GM23338 (cell line): Measurements from ENCODE around the gene SETD1B. TPM values are rescaled to one million over a fixed set of nuclear protein-coding genes. Genes with fewer than 3 reads are reported as not detected.
A peak's percentile ranks its signal among the peaks of the same experiment; 100 is the strongest.

ENCODE experiments used
- ATAC-seq: fragments of 200-7000 bp; cut with Tn5 transposase; 3 replicates; pipeline ENCODE4 v1.9.1; 2020
- DNase-seq: peaks from one replicate; pipeline ENCODE4 v3.0.0-alpha.2; 2015; ENCODE audit warnings: low spot score
- H2AFZ ChIP-seq: fragments of 200-600 bp; sonication (generic); 2 replicates; pipeline ENCODE4 v1.8.0; 2016; ENCODE audit warnings: antibody characterized with exemption, mild to moderate bottlenecking, moderate library complexity
- H3F3A ChIP-seq: fragments of 200-600 bp; sonication (generic); replicated peaks from 2 replicates; pipeline ENCODE4 v1.8.0; 2017; ENCODE audit warnings: antibody characterized with exemption, mixed run types, low read depth
- H3K27ac ChIP-seq: fragments of 200-600 bp; sonication (generic); 2 replicates; pipeline ENCODE4 v1.6.1; 2016; ENCODE audit warnings: low read depth
- H3K27me3 ChIP-seq: fragments of 200-600 bp; sonication (generic); 2 replicates; pipeline ENCODE4 v1.8.0; 2016; ENCODE audit warnings: mild to moderate bottlenecking, mixed run types, moderate library complexity; ENCODE audit not compliant: insufficient read depth
- H3K36me3 ChIP-seq: fragments of 200-600 bp; sonication (generic); 2 replicates; pipeline ENCODE4 v1.8.0; 2016; ENCODE audit warnings: mild to moderate bottlenecking; ENCODE audit not compliant: insufficient read depth
- H3K4me1 ChIP-seq: fragments of 200-600 bp; sonication (generic); 2 replicates; pipeline ENCODE4 v1.8.0; 2016; ENCODE audit warnings: mild to moderate bottlenecking, moderate library complexity; ENCODE audit not compliant: insufficient read depth
- H3K4me2 ChIP-seq: fragments of 200-600 bp; sonication (generic); 2 replicates; pipeline ENCODE4 v1.7.1; 2017; ENCODE audit warnings: mixed run types
- H3K4me3 ChIP-seq: fragments of 200-600 bp; sonication (generic); 2 replicates; pipeline ENCODE4 v1.6.1; 2016; ENCODE audit warnings: mixed run types
- H3K79me2 ChIP-seq: fragments of 200-600 bp; sonication (generic); replicated peaks from 2 replicates; pipeline ENCODE4 v1.8.0; 2017; ENCODE audit warnings: mild to moderate bottlenecking; ENCODE audit not compliant: insufficient read depth
- H3K9me2 ChIP-seq: fragments of 200-600 bp; sonication (generic); 2 replicates; pipeline ENCODE4 v1.8.0; 2017; ENCODE audit not compliant: insufficient read depth
- H4K20me1 ChIP-seq: fragments of 200-600 bp; sonication (generic); replicated peaks from 2 replicates; pipeline ENCODE4 v1.8.0; 2017; ENCODE audit warnings: mild to moderate bottlenecking; ENCODE audit not compliant: insufficient read depth
- H3K27ac Mint-ChIP-seq: 2 replicates; pipeline ENCODE4 v1.8.0; 2020; ENCODE audit warnings: inconsistent platforms, mild to moderate bottlenecking, moderate library complexity, mixed read lengths
- H3K27me3 Mint-ChIP-seq: 3 replicates; pipeline ENCODE4 v1.8.0; 2022; ENCODE audit warnings: low read depth, mild to moderate bottlenecking, moderate library complexity, mixed read lengths, inconsistent platforms; ENCODE audit not compliant: insufficient read depth, poor library complexity
- H3K36me3 Mint-ChIP-seq: 3 replicates; pipeline ENCODE4 v1.8.0; 2021; ENCODE audit warnings: low read depth, mild to moderate bottlenecking, inconsistent platforms, moderate library complexity, mixed read lengths
- H3K4me1 Mint-ChIP-seq: 3 replicates; pipeline ENCODE4 v1.8.0; 2020; ENCODE audit warnings: mild to moderate bottlenecking, inconsistent platforms, mixed read lengths
- H3K4me3 Mint-ChIP-seq: 3 replicates; pipeline ENCODE4 v1.8.0; 2021; ENCODE audit warnings: moderate library complexity, mild to moderate bottlenecking, inconsistent platforms, mixed read lengths
- H3K9me3 Mint-ChIP-seq: 3 replicates; pipeline ENCODE4 v1.8.0; 2020; ENCODE audit warnings: moderate library complexity, mild to moderate bottlenecking, inconsistent platforms, mixed read lengths
- CREB1 ChIP-seq: fragments of 250-450 bp; sonication (Bioruptor Pico); IDR thresholded peaks from 2 replicates; pipeline ENCODE4 v1.5.0; 2020; ENCODE audit warnings: low read depth, mild to moderate bottlenecking, moderate library complexity
- EZH2 ChIP-seq: fragments of 200-600 bp; sonication (generic); IDR thresholded peaks from one replicate; pipeline ENCODE4 v1.8.0; 2017; ENCODE audit warnings: antibody characterized with exemption, mild to moderate bottlenecking, low read depth; ENCODE audit not compliant: unreplicated experiment
- EZH2phosphoT487 ChIP-seq: fragments of 200-600 bp; sonication (generic); IDR thresholded peaks from one replicate; pipeline ENCODE4 v1.8.1; 2018; ENCODE audit warnings: antibody characterized with exemption; ENCODE audit not compliant: unreplicated experiment
- JUNB ChIP-seq: IDR thresholded peaks from one replicate; pipeline ENCODE4 v1.6.1; 2016; ENCODE audit warnings: antibody characterized with exemption; ENCODE audit not compliant: unreplicated experiment
- POLR2AphosphoS5 ChIP-seq: IDR thresholded peaks from 2 replicates; pipeline ENCODE4 v1.6.1; 2016; ENCODE audit warnings: antibody characterized with exemption, low read depth
- STAT1 ChIP-seq: IDR thresholded peaks from one replicate; pipeline ENCODE4 v1.6.1; 2016; ENCODE audit warnings: antibody characterized with exemption; ENCODE audit not compliant: unreplicated experiment
- ZNF114 ChIP-seq: fragments of 250-450 bp; sonication (Bioruptor Pico); IDR thresholded peaks from 2 replicates; pipeline ENCODE4 v1.5.0; 2020; ENCODE audit warnings: mild to moderate bottlenecking, moderate library complexity
- ZNF331 ChIP-seq: fragments of 250-450 bp; sonication (Bioruptor Pico); IDR thresholded peaks from 2 replicates; pipeline ENCODE4 v1.5.0; 2020; ENCODE audit warnings: low read depth, mild to moderate bottlenecking, moderate library complexity
- polyA plus RNA-seq: library from polyadenylated mRNA; unstranded; fragments of >200 nt; fragmentation: Nextera tagmentation; extraction: Ambion mirVana; gene quantifications from 2 replicates; pipeline ENCODE4 v1.2.1, GENCODE V29; 2016
- total RNA-seq: library from RNA; depleted of rRNA; stranded (reverse); fragments of >200 nt; shearing (Covaris generic); gene quantifications from 2 replicates; pipeline ENCODE4 v1.2.3, GENCODE V29; 2014
- TF ChIP-seq, protein P1 (sequence below): IDR thresholded peaks from 2 replicates; pipeline ENCODE4 v1.6.1; 2016; ENCODE audit warnings: antibody characterized with exemption
- TF ChIP-seq, protein P2 (sequence below), 2 experiments: fragments of 200-600 bp in 1 of 2; sonication (generic) in 1 of 2; conservative IDR thresholded peaks; 2 replicates each; pipeline versions ENCODE4 v1.5.1 to v1.6.1; 2016 to 2017; ENCODE audit warnings: antibody characterized with exemption in 2 of 2, low read depth in 2 of 2, mild to moderate bottlenecking in 2 of 2, moderate library complexity in 1 of 2

Gene SETD1B
- total and polyA plus RNA-seq, 2 experiments from 2014 or later: 3.1 to 8.7 TPM

DNA sequence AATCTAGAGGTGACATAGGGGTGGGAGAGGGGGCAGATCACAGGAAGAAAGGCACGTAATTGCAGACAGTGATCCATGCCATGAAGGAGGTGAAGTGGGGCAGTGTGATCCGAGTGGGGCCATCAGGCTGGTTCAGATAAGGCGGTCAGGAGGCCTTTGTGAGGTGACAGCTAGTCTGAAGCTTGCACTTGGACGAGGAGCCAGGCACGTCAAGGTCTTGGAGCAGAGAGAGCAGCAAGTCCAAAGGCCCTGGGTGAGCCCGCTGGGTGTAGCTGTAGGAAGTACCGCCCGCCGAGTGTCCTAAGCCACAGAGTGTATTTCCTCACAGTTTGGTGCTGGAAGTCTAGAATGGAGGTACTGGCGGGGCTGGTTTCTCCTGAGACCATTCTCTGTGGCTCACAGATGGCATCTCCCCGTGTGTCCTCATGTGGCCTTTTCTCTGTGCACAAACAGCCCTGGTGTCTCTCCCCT is 33.9 kb upstream of the SETD1B start (continued):
- TF ChIP-seq, protein P1, sequence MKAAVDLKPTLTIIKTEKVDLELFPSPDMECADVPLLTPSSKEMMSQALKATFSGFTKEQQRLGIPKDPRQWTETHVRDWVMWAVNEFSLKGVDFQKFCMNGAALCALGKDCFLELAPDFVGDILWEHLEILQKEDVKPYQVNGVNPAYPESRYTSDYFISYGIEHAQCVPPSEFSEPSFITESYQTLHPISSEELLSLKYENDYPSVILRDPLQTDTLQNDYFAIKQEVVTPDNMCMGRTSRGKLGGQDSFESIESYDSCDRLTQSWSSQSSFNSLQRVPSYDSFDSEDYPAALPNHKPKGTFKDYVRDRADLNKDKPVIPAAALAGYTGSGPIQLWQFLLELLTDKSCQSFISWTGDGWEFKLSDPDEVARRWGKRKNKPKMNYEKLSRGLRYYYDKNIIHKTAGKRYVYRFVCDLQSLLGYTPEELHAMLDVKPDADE: no peak
- TF ChIP-seq ZNF331 (CRISPR knock-in tag) (no peak), ZNF114 (CRISPR knock-in tag) (no peak), STAT1 (no peak), CREB1 (CRISPR knock-in tag) (no peak), POLR2AphosphoS5 (no peak), EZH2phosphoT487 (no peak), EZH2 (no peak)
- TF ChIP-seq, protein P2, sequence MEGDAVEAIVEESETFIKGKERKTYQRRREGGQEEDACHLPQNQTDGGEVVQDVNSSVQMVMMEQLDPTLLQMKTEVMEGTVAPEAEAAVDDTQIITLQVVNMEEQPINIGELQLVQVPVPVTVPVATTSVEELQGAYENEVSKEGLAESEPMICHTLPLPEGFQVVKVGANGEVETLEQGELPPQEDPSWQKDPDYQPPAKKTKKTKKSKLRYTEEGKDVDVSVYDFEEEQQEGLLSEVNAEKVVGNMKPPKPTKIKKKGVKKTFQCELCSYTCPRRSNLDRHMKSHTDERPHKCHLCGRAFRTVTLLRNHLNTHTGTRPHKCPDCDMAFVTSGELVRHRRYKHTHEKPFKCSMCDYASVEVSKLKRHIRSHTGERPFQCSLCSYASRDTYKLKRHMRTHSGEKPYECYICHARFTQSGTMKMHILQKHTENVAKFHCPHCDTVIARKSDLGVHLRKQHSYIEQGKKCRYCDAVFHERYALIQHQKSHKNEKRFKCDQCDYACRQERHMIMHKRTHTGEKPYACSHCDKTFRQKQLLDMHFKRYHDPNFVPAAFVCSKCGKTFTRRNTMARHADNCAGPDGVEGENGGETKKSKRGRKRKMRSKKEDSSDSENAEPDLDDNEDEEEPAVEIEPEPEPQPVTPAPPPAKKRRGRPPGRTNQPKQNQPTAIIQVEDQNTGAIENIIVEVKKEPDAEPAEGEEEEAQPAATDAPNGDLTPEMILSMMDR (conservative IDR thresholded peaks at IDR 0.05; ENCODE audit: low read depth in 2 of 2): no peak

DNA sequence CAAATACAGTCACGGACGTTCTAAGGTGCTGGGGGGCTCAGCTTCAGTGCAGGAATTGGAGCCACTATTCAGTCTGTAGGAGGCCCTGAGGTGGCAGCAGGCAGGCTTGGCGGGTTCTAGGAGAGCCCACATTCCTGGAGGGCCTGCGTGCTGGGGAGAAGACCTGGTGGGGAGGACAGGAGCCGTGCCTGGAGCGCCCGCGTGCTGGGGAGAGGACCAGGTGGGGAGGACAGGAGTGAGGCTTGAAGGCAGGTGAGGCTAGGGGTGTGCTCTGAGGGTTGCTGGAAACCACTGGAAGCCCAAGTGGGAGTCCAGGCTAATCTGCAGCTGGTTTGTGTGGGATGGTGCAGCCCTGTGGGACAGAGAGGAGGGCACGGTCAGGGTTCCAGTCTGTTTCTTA is 33.4 kb upstream of the SETD1B start:
- TF ChIP-seq ZNF331 (CRISPR knock-in tag): no peak
- TF ChIP-seq JUNB: no peak
- peak overlapping the region; percentile 44; the same call in 1 of the 2 replicates for H3K27ac Mint-ChIP-seq
- peaks cover 1% of the 10 kb centered on the region; the same call in 1 of the 2 replicates for H3F3A ChIP-seq
- H3K4me2 ChIP-seq: no peak overlapping the region
- H3K4me3 Mint-ChIP-seq: no peak overlapping the region; the same call in 2 of the 3 replicates
- H3K27me3 Mint-ChIP-seq: no peaks in the 10 kb centered on the region
- H3K4me1 ChIP-seq: peaks cover 16% of the 10 kb centered on the region
- no peaks in the 10 kb centered on the region for H3K36me3 ChIP-seq
- H2AFZ ChIP-seq: no peak overlapping the region
- no peak for DNase-seq
- H3K4me3 ChIP-seq: no peak overlapping the region
- no peaks in the 10 kb centered on the region for H3K9me3 Mint-ChIP-seq
- no peaks in the 10 kb centered on the region for H3K9me2 ChIP-seq
- peaks cover 4% of the 10 kb centered on the region; the same call in 2 of the 3 replicates for H3K36me3 Mint-ChIP-seq
- H3K79me2 ChIP-seq: no peaks in the 10 kb centered on the region
- H4K20me1 ChIP-seq: no peaks in the 10 kb centered on the region
- no peak overlapping the region; the same call in 1 of the 2 replicates for H3K27ac ChIP-seq
- peak; percentile 4; the same call in 1 of the 3 replicates for ATAC-seq
- H3K27me3 ChIP-seq: no peaks in the 10 kb centered on the region
- H3K4me1 Mint-ChIP-seq: peaks cover 26% of the 10 kb centered on the region
